MCF 10A (cell line): ENCODE measurements around the gene LRRC74A. TPM values are rescaled to one million over a fixed set of nuclear protein-coding genes. Genes with fewer than 3 reads are reported as not detected.

Experiments used
- BruUV-seq: library from RNA; stranded (reverse); fragments of 400-500 nt; replicated peaks from 2 replicates; lab custom pipeline; 2021; lab: Mats Ljungman, UMichigan
- CTCF ChIA-PET: fragments of 300-600 bp; sonication (Branson Sonifier 250); formaldehyde crosslinking; extraction: SDS; loops from one replicate; lab custom pipeline; 2021; ENCODE audit warnings: antibody characterized with exemption, inconsistent platforms; lab: Yijun Ruan, JAX
- POLR2A ChIA-PET: fragments of 300-600, 350-650 bp; sonication (Branson Sonifier 250); formaldehyde crosslinking; extraction: SDS; loops from one replicate; lab custom pipeline; 2020; ENCODE audit warnings: antibody characterized with exemption, inconsistent platforms; lab: Yijun Ruan, JAX
- DNase-seq: peaks from one replicate; pipeline ENCODE4 v3.0.0-alpha.2; 2018; ENCODE audit not compliant: unreplicated experiment
- H3K27ac Mint-ChIP-seq: one replicate; pipeline ENCODE4 v1.8.0; 2022; ENCODE audit warnings: mild to moderate bottlenecking, low read depth, mixed read lengths; ENCODE audit not compliant: unreplicated experiment
- H3K27me3 Mint-ChIP-seq: one replicate; pipeline ENCODE4 v1.8.0; 2022; ENCODE audit warnings: mixed read lengths; ENCODE audit not compliant: insufficient read depth, unreplicated experiment
- H3K36me3 Mint-ChIP-seq: one replicate; pipeline ENCODE4 v1.8.0; 2022; ENCODE audit warnings: mild to moderate bottlenecking, moderate library complexity, mixed read lengths; ENCODE audit not compliant: insufficient read depth, unreplicated experiment
- H3K4me1 Mint-ChIP-seq: one replicate; pipeline ENCODE4 v1.8.0; 2022; ENCODE audit warnings: mixed read lengths; ENCODE audit not compliant: insufficient read depth, unreplicated experiment
- H3K4me3 Mint-ChIP-seq: one replicate; pipeline ENCODE4 v1.8.0; 2022; ENCODE audit warnings: mild to moderate bottlenecking, moderate library complexity, mixed read lengths; ENCODE audit not compliant: unreplicated experiment
- H3K9me3 Mint-ChIP-seq: one replicate; pipeline ENCODE4 v1.8.0; 2022; ENCODE audit warnings: mixed read lengths; ENCODE audit not compliant: unreplicated experiment
- intact Hi-C: fragments of 100-400 bp; cut with micrococcal nuclease; formaldehyde crosslinking; loops from 2 replicates; pipeline ENCODE4 v1.14.1; 2022
- total RNA-seq: library from RNA; stranded (reverse); gene quantifications from 2 replicates; pipeline ENCODE4 v1.2.3, GENCODE V29; 2022
- TF ChIP-seq, protein P1 (sequence below): fragments of 200-600 bp; IDR thresholded peaks from one replicate; pipeline ENCODE4 v1.8.0; 2022; ENCODE audit warnings: antibody characterized with exemption, mild to moderate bottlenecking; ENCODE audit not compliant: unreplicated experiment

Gene LRRC74A
- total RNA-seq, 1 experiment from 2014 or later = not detected

DNA sequence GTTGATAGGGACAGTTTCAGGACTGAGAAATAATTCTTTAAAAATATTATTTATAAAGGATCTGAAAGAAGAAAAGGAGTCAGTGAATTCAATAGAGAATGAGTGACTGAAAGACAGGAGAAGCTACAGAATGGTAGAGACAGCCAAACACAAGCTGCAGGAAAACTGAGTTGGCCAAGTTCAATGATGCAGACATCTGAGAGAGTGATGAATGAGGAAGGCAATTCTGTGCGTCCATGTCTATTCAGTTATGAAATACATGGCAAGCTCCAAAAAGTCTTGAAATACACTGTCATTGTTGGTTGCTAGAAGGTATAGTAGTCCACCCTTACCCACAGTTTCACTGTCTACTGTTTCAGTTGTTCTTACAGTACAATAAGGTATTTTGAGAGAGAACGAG is 6.8 kb downstream of the LRRC74A start:
- no peaks in the 10 kb centered on the region for H3K4me1 Mint-ChIP-seq
- CTCF ChIA-PET = interaction anchor here (0.5 to 0.6 kb wide), 2 partner anchors 11 to 16 kb away, joined by 4 to 5 read pairs; no protein-coding TSS in a partner anchor
- TF ChIP-seq, protein P1, sequence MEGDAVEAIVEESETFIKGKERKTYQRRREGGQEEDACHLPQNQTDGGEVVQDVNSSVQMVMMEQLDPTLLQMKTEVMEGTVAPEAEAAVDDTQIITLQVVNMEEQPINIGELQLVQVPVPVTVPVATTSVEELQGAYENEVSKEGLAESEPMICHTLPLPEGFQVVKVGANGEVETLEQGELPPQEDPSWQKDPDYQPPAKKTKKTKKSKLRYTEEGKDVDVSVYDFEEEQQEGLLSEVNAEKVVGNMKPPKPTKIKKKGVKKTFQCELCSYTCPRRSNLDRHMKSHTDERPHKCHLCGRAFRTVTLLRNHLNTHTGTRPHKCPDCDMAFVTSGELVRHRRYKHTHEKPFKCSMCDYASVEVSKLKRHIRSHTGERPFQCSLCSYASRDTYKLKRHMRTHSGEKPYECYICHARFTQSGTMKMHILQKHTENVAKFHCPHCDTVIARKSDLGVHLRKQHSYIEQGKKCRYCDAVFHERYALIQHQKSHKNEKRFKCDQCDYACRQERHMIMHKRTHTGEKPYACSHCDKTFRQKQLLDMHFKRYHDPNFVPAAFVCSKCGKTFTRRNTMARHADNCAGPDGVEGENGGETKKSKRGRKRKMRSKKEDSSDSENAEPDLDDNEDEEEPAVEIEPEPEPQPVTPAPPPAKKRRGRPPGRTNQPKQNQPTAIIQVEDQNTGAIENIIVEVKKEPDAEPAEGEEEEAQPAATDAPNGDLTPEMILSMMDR = no peak
- BruUV-seq = no TSS peak
- POLR2A ChIA-PET = no interaction called here
- H3K36me3 Mint-ChIP-seq = no peaks in the 10 kb centered on the region
- H3K9me3 Mint-ChIP-seq = no peaks in the 10 kb centered on the region
- no peak overlapping the region for H3K4me3 Mint-ChIP-seq
- peaks cover 15% of the 10 kb centered on the region for H3K27me3 Mint-ChIP-seq
- no peak for DNase-seq
- no peak overlapping the region for H3K27ac Mint-ChIP-seq
- intact Hi-C loops = no loop called here

GRCh38 chr14:76834241-76834661 is 8.0 kb downstream of the LRRC74A start:
- intact Hi-C loops = no loop called here
- BruUV-seq = no TSS peak
- Mint-ChIP-seq H3K4me3 (no peak overlapping the region), H3K9me3 (no peaks in the 10 kb centered on the region), H3K27ac (no peak overlapping the region), H3K36me3 (no peaks in the 10 kb centered on the region), H3K27me3 (peaks cover 22% of the 10 kb centered on the region), H3K4me1 (no peaks in the 10 kb centered on the region)
- no peak for DNase-seq
- TF ChIP-seq, protein P1 = no peak
- POLR2A ChIA-PET = no interaction called here
- CTCF ChIA-PET = no interaction called here

DNA sequence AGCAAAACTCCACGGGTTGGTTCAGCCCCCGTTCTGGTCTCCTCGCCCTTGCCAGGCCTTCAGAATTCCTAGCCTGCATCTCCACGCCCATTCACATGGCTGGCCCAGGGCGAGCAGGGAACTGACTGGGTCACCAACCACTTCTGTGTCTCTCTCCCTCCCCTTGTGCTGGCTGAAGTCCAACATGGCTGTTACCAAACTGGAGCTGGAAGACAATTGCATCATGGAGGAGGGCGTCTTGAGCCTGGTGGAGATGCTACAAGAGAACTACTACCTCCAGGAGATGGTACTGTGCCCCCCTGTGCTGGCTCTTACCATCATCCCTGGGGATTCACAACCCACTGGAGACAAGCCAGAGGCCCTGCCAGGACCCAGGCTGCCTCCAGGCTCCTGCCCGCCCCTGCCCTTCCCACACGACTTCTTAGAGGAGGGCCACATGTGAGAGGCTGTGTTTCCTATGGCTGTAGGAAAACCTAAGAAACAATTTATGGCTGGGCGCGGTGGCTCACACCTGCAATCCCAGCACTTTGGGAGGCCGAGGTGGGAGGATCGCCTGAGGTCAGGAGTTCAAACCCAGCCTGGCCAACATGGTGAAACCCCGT is 9.9 kb downstream of the LRRC74A start:
- peak; percentile 48 for DNase-seq
- Mint-ChIP-seq H3K27me3 (peaks cover 38% of the 10 kb centered on the region), H3K36me3 (no peaks in the 10 kb centered on the region), H3K27ac (no peak overlapping the region), H3K4me1 (no peaks in the 10 kb centered on the region), H3K4me3 (no peak overlapping the region), H3K9me3 (no peaks in the 10 kb centered on the region)
- POLR2A ChIA-PET = no interaction called here
- no TSS peak for BruUV-seq
- intact Hi-C loops = no loop called here
- CTCF ChIA-PET = no interaction called here
- TF ChIP-seq, protein P1 = no peak

DNA sequence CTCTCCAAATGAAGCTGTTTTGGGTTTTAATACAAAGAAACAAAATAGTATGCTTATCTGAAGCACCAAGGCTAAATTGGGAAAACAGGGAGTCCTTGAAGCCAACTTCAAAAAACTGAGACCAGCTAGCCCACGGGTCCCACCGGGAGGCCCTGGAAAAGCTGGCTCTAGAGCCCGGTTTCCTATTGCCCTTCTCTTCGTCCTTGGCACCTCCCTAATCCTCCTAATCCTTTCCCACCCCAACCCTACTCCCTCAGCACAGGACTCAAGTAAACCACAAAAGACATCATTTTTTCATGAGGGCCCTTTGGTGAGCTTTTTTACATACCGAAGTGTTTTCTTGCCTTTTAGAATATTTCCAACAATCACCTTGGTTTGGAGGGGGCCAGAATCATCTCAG is 11.3 kb downstream of the LRRC74A start:
- ChIA-PET POLR2A (interaction anchor here (0.7 kb wide), 1 partner anchor 1308 kb away, joined by 4 read pairs; no protein-coding TSS in a partner anchor), CTCF (no interaction called here)
- intact Hi-C loops = no loop called here
- Mint-ChIP-seq H3K9me3 (no peaks in the 10 kb centered on the region), H3K36me3 (no peaks in the 10 kb centered on the region), H3K4me3 (no peak overlapping the region), H3K4me1 (no peaks in the 10 kb centered on the region), H3K27me3 (peaks cover 38% of the 10 kb centered on the region), H3K27ac (no peak overlapping the region)
- DNase-seq = no peak
- TF ChIP-seq, protein P1 = no peak
- no TSS peak for BruUV-seq
